Measurements from ENCODE around the gene CAPRIN2. TPM values are rescaled to one million over a fixed set of nuclear protein-coding genes. Genes with fewer than 3 reads are reported as not detected.

CAPRIN2 gene
- total and polyA plus RNA-seq, 2 of the 4 experiments (the other 2 are of a cell fraction): 18.9 to 23.8 TPM

GRCh38 chr12:30696486-30696885 is 58.3 kb downstream of the CAPRIN2 start:
- Histone ChIP-seq H3K36me3 (ENCODE audit: control insufficient read depth, insufficient read depth, low read length) (no peaks in the 10 kb centered on the region), H3K4me1 (ENCODE audit: control insufficient read depth, insufficient read depth, low read length) (peaks cover 4% of the 10 kb centered on the region), H4K91ac (ENCODE audit: insufficient read depth, low read depth, low read length) (no peak overlapping the region; the same call in 1 of the 2 replicates), H4K8ac (ENCODE audit: low read depth in 2 of 2, low read length in 2 of 2) (peak overlapping the region; percentile 99 to 100; a peak in 3 of 4 replicates), H3K18ac (ENCODE audit: low read depth, low read length) (no peak overlapping the region), H3K27me3 (ENCODE audit: control insufficient read depth, insufficient read depth, low read length) (no peaks in the 10 kb centered on the region), H2BK20ac (ENCODE audit: low read depth, low read length) (no peak overlapping the region), H2BK5ac (ENCODE audit: low read depth, low read length, poor library complexity, severe bottlenecking) (no peak overlapping the region), H3K4me2 (ENCODE audit: low read depth, low read length) (peak overlapping the region; percentile 89), H4K5ac (ENCODE audit: low read depth, low read length) (peak overlapping the region; percentile 46), H2AK5ac (ENCODE audit: low read depth, low read length) (peak overlapping the region; percentile 36; the same call in 1 of the 2 replicates), H3K9me1 (ENCODE audit: insufficient read depth, low read length) (peaks cover 12% of the 10 kb centered on the region), H4K20me1 (ENCODE audit: insufficient read depth, low read length) (peaks cover under 1% of the 10 kb centered on the region; the same call in 1 of the 2 replicates), H3K79me1 (ENCODE audit: low read depth in 1 of 2, low read length in 2 of 2) (peaks cover 18 to 33% of the 10 kb centered on the region in 2 experiments; a peak in 3 of 4 replicates), H2BK120ac (ENCODE audit: low read depth, low read length) (no peak overlapping the region), H2BK15ac (ENCODE audit: low read depth, low read length) (no peak overlapping the region), H3K4ac (ENCODE audit: low read depth, low read length) (peak overlapping the region; percentile 55; the same call in 1 of the 2 replicates), H3K14ac (replicated peaks; ENCODE audit: low read depth, low read length) (no peak overlapping the region), H3K27ac (ENCODE audit: insufficient read depth, low read length) (no peak overlapping the region), H2AFZ (replicated peaks; ENCODE audit: low read length, poor library complexity) (peak overlapping the region; percentile 54), H3K4me3 (ENCODE audit: insufficient read depth, low read depth, low read length) (no peak overlapping the region), H3K23ac (ENCODE audit: low read depth, low read length) (no peak overlapping the region; the same call in 1 of the 2 replicates), H3K9ac (ENCODE audit: low read depth, low read length) (no peak overlapping the region), H3K9me3 (ENCODE audit: control insufficient read depth, insufficient read depth, low read length) (no peaks in the 10 kb centered on the region), H3K56ac (ENCODE audit: extremely low read depth, insufficient read depth, low read length) (no peak overlapping the region), H2AK9ac (replicated peaks; ENCODE audit: low read depth, low read length, poor library complexity) (peak overlapping the region; percentile 60)
- dilution Hi-C loops (cut with HindIII; ENCODE audit: low sequenced_read_pairs, unreplicated experiment) (no loop called here), intact Hi-C loops (cut with micrococcal nuclease) (no loop called here), in situ Hi-C loops (cut with MboI; ENCODE audit: low sequenced_read_pairs) (no loop called here)
- DNase-seq (no peak), ATAC-seq (ENCODE audit: low read depth) (no peak)
- POLR2A ChIA-PET (ENCODE audit: unreplicated experiment): no interaction called here
- WGBS, 2 experiments (ENCODE audit: extremely low coverage in 2 of 2, insufficient read length in 1 of 2): 90% methylated on average over 4 of the region's 14 CpGs; no CpG with 5 or more reads in 1 of the 2 experiments
- CTCF ChIA-PET: no interaction called here
- TF ChIP-seq, protein P1, sequence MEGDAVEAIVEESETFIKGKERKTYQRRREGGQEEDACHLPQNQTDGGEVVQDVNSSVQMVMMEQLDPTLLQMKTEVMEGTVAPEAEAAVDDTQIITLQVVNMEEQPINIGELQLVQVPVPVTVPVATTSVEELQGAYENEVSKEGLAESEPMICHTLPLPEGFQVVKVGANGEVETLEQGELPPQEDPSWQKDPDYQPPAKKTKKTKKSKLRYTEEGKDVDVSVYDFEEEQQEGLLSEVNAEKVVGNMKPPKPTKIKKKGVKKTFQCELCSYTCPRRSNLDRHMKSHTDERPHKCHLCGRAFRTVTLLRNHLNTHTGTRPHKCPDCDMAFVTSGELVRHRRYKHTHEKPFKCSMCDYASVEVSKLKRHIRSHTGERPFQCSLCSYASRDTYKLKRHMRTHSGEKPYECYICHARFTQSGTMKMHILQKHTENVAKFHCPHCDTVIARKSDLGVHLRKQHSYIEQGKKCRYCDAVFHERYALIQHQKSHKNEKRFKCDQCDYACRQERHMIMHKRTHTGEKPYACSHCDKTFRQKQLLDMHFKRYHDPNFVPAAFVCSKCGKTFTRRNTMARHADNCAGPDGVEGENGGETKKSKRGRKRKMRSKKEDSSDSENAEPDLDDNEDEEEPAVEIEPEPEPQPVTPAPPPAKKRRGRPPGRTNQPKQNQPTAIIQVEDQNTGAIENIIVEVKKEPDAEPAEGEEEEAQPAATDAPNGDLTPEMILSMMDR (conservative IDR thresholded peaks at IDR 0.05; ENCODE audit: low read depth, low read length): no peak
- no peak for TF ChIP-seq RCOR1 (IDR thresholded peaks at IDR 0.05; ENCODE audit: insufficient replicate concordance, low read length)
- TF ChIP-seq NFE2L2 (IDR thresholded peaks at IDR 0.05; ENCODE audit: low read depth, low read length): no peak
- TF ChIP-seq RFX5 (IDR thresholded peaks at IDR 0.05; ENCODE audit: low read depth, low read length): no peak
- no peak for TF ChIP-seq CHD1 (IDR thresholded peaks at IDR 0.05; ENCODE audit: low read depth, low read length)
- TF ChIP-seq POLR2A (IDR thresholded peaks at IDR 0.05; ENCODE audit: low read depth, low read length): no peak
- no peak for TF ChIP-seq MAFK (IDR thresholded peaks at IDR 0.05; ENCODE audit: low read depth, low read length)
- no peak for TF ChIP-seq FOS (IDR thresholded peaks at IDR 0.05; ENCODE audit: low read depth, low read length)
- no peak for TF ChIP-seq MAZ (IDR thresholded peaks at IDR 0.05; ENCODE audit: borderline replicate concordance, low read depth, low read length)
- no peak for TF ChIP-seq RAD21 (IDR thresholded peaks at IDR 0.05; ENCODE audit: low read length)
- no peak for TF ChIP-seq MXI1 (IDR thresholded peaks at IDR 0.05; ENCODE audit: borderline replicate concordance, low read depth, low read length)
- no peak for TF ChIP-seq CEBPB (IDR thresholded peaks at IDR 0.05; ENCODE audit: low read depth, low read length)
- TF ChIP-seq BHLHE40 (IDR thresholded peaks at IDR 0.05; ENCODE audit: low read depth, low read length): no peak
- TF ChIP-seq, protein P2, sequence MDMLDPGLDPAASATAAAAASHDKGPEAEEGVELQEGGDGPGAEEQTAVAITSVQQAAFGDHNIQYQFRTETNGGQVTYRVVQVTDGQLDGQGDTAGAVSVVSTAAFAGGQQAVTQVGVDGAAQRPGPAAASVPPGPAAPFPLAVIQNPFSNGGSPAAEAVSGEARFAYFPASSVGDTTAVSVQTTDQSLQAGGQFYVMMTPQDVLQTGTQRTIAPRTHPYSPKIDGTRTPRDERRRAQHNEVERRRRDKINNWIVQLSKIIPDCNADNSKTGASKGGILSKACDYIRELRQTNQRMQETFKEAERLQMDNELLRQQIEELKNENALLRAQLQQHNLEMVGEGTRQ (IDR thresholded peaks at IDR 0.05; ENCODE audit: low read depth, low read length): no peak
- no peak for TF ChIP-seq ELK1 (IDR thresholded peaks at IDR 0.05; ENCODE audit: borderline replicate concordance, low read depth, low read length)
- no peak for TF ChIP-seq SMC3 (IDR thresholded peaks at IDR 0.05; ENCODE audit: low read depth, low read length)
- no TSS peak for BruUV-seq (replicated peaks)

All from IMR-90 (cell line).